Right lobe of liver (tissue), 4 donors: ENCODE measurements around the gene WASL.

Experiments
- CTCF ChIP-seq, 4 donors: fragments of 200-600 bp in 3 of 4; fragments of 450-650 bp in 1 of 4; IDR thresholded peaks; one replicate each; pipeline versions ENCODE4 v1.5.1 to v1.8.0; 2016 to 2022; ENCODE audit warnings: antibody characterized with exemption in 4 of 4, mild to moderate bottlenecking in 2 of 4
- POLR2A ChIP-seq: fragments of 450-650 bp; IDR thresholded peaks from one replicate; pipeline ENCODE4 v1.6.1; 2017; ENCODE audit warnings: antibody characterized with exemption, mild to moderate bottlenecking
- donor health status: DM: no; HTN: no; CAD: no.
- donor health status: DM: no; HTN: no; CAD: no.
- donor health status: DM: no; HTN: yes; CAD: no.

- TF ChIP-seq POLR2A: no peak
- TF ChIP-seq CTCF (IDR thresholded peaks at IDR 0.05): no peak
Observed at GRCh38 chr7:123795917-123796316, 47.1 kb upstream of the WASL start.
